Skeletal muscle cell (primary cell): ENCODE measurements around the gene KRTAP4-4.
"Not testable (repeated sequence)": the region's sequence is repeated elsewhere in the genome, so short reads cannot be mapped to it uniquely, and the experiment has no call there.

Experiments used
- DNase-seq: peaks from one replicate; pipeline ENCODE4 v3.0.0-alpha.2; 2010; ENCODE audit warnings: low read depth
- H3K4me3 ChIP-seq: 2 replicates; pipeline ENCODE4 v1.5.1; 2011; ENCODE audit warnings: low read depth, mild to moderate bottlenecking, control low read depth, low read length, moderate library complexity

Gene KRTAP4-4

GRCh38 chr17:41150026-41150425 lies 10.5 kb downstream of the KRTAP4-4 start:
- no peak overlapping the region for H3K4me3 ChIP-seq

GRCh38 chr17:41149652-41149985 lies 10.9 kb downstream of the KRTAP4-4 start, which contains the start of gene KRTAP4-5:
Gene KRTAP4-5 (minus strand): TSS chr17:41149825. CDS start chr17:41149767, 58 bp downstream.
- no peak for DNase-seq
- no peak within 1 kb of the TSS for H3K4me3 ChIP-seq

More at GRCh38 chr17:41150026-41150425, 10.5 kb downstream of the KRTAP4-4 start:
- DNase-seq, result no peak

- not testable (repeated sequence) for H3K4me3 ChIP-seq, DNase-seq
These were observed 11.4 kb downstream of the KRTAP4-4 start for GRCh38 chr17:41148971-41149651.

- H3K4me3 ChIP-seq, result no peak overlapping the region
- DNase-seq, result no peak
These were observed 12.9 kb downstream of the KRTAP4-4 start for GRCh38 chr17:41147531-41148204.

- H3K4me3 ChIP-seq, result no peak overlapping the region
- DNase-seq, result no peak
These were observed 15.3 kb downstream of the KRTAP4-4 start for GRCh38 chr17:41145261-41145660.

GRCh38 chr17:41144846-41145245 lies 15.7 kb downstream of the KRTAP4-4 start:
- no peak for DNase-seq
- H3K4me3 ChIP-seq, result no peak overlapping the region

- no peak for DNase-seq
- H3K4me3 ChIP-seq, result no peak overlapping the region
These were observed 19.2 kb downstream of the KRTAP4-4 start for GRCh38 chr17:41141361-41141760.

- no peak within 1 kb of the TSS for H3K4me3 ChIP-seq
- peak; percentile 69 for DNase-seq
These were observed 20.0 kb downstream of the KRTAP4-4 start, which contains the start of gene KRTAP4-6 for GRCh38 chr17:41140360-41141131. Gene KRTAP4-6 (minus strand): TSS chr17:41140544. CDS start chr17:41140487, 57 bp downstream.

GRCh38 chr17:41139865-41140264 lies 20.7 kb downstream of the KRTAP4-4 start:
- DNase-seq, H3K4me3 ChIP-seq: not testable (repeated sequence)

- no peak overlapping the region for H3K4me3 ChIP-seq
- no peak for DNase-seq
These were observed 26.4 kb downstream of the KRTAP4-4 start for GRCh38 chr17:41133880-41134735.

- no peak overlapping the region for H3K4me3 ChIP-seq
- no peak for DNase-seq
These were observed 28.6 kb downstream of the KRTAP4-4 start for GRCh38 chr17:41131979-41132378.

- H3K4me3 ChIP-seq, result no peak overlapping the region
These were observed 33.2 kb downstream of the KRTAP4-4 start for GRCh38 chr17:41127371-41127770.

GRCh38 chr17:41126412-41126811 lies 34.1 kb downstream of the KRTAP4-4 start:
- no peak for DNase-seq
- H3K4me3 ChIP-seq, result no peak overlapping the region

More at GRCh38 chr17:41127371-41127770, 33.2 kb downstream of the KRTAP4-4 start:
- no peak for DNase-seq

GRCh38 chr17:41125064-41125463 lies 35.5 kb downstream of the KRTAP4-4 start:
- no peak for DNase-seq
- no peak overlapping the region for H3K4me3 ChIP-seq

- not testable (repeated sequence) for H3K4me3 ChIP-seq, DNase-seq
These were observed 36.6 kb downstream of the KRTAP4-4 start, which contains the start of gene KRTAP4-12 for GRCh38 chr17:41123991-41124371. Gene KRTAP4-12 (minus strand): TSS chr17:41124182. CDS start chr17:41124122, 60 bp downstream.

GRCh38 chr17:41123292-41123990 lies 37.1 kb downstream of the KRTAP4-4 start:
- H3K4me3 ChIP-seq, DNase-seq: not testable (repeated sequence)

- no peak overlapping the region for H3K4me3 ChIP-seq
- no peak for DNase-seq
These were observed 38.8 kb downstream of the KRTAP4-4 start for GRCh38 chr17:41121742-41122141.
